SU-DHL-6 (cell line): ENCODE results near the gene CC2D2B.
A peak's percentile ranks its signal among the peaks of the same experiment; 100 is the strongest.

Source experiments
- H2AFZ ChIP-seq: fragments of 200-600 bp; sonication (generic); 2 replicates; pipeline ENCODE4 v1.6.1; 2014; ENCODE audit warnings: low read depth, mild to moderate bottlenecking, moderate library complexity, mixed read lengths, antibody characterized with exemption, low read length; ENCODE audit not compliant: severe bottlenecking
- H3F3A ChIP-seq: fragments of 200-600 bp; shearing (Covaris generic); 2 replicates; pipeline ENCODE4 v1.6.0; 2016; ENCODE audit warnings: antibody characterized with exemption, mild to moderate bottlenecking; ENCODE audit not compliant: insufficient read depth
- H3K27ac ChIP-seq: fragments of 200-600 bp; sonication (generic); 2 replicates; pipeline ENCODE4 v1.5.1; 2016; ENCODE audit warnings: low read depth, mild to moderate bottlenecking, low read length, moderate library complexity, mixed read lengths
- H3K27me3 ChIP-seq: fragments of 200-600 bp; sonication (generic), shearing (Covaris generic); 2 replicates; pipeline ENCODE4 v1.6.0; 2014; ENCODE audit warnings: mild to moderate bottlenecking, low read length
- H3K36me3 ChIP-seq: fragments of 200-600 bp; sonication (generic); 2 replicates; pipeline ENCODE4 v1.6.1; 2014; ENCODE audit warnings: mild to moderate bottlenecking, low read length, mixed read lengths
- H3K4me2 ChIP-seq: fragments of 300-600, 200-600 bp; shearing (Covaris generic), sonication (generic); 2 replicates; pipeline ENCODE4 v1.6.0; 2014; ENCODE audit warnings: low read length, low read depth, mild to moderate bottlenecking; ENCODE audit not compliant: poor library complexity, severe bottlenecking
- H3K4me3 ChIP-seq: fragments of 200-600 bp; sonication (generic); 2 replicates; pipeline ENCODE4 v1.5.1; 2014; ENCODE audit warnings: antibody characterized with exemption, low read length, mild to moderate bottlenecking, mixed read lengths; ENCODE audit not compliant: insufficient read depth, poor library complexity, severe bottlenecking
- H3K79me2 ChIP-seq: fragments of 200-600 bp; sonication (generic); 2 replicates; pipeline ENCODE4 v1.6.1; 2014; ENCODE audit warnings: mild to moderate bottlenecking, low read length, moderate library complexity; ENCODE audit not compliant: insufficient read depth
- H3K9ac ChIP-seq: fragments of 200-600 bp; sonication (generic); 2 replicates; pipeline ENCODE4 v1.7.0; 2014; ENCODE audit warnings: mild to moderate bottlenecking, low read length
- H3K9me2 ChIP-seq: fragments of 200-600 bp; sonication (generic); replicated peaks from 2 replicates; pipeline ENCODE4 v1.6.1; 2014; ENCODE audit warnings: low read length; ENCODE audit not compliant: insufficient read depth
- H3K9me3 ChIP-seq: fragments of 200-600 bp; sonication (generic); 2 replicates; pipeline ENCODE4 v1.6.1; 2014; ENCODE audit warnings: low read length, mixed read lengths; ENCODE audit not compliant: insufficient read depth
- H4K20me1 ChIP-seq: fragments of 200-600 bp; sonication (generic); 2 replicates; pipeline ENCODE4 v1.6.1; 2014; ENCODE audit warnings: low read depth, mild to moderate bottlenecking, antibody characterized with exemption, low read length, moderate library complexity, mixed read lengths
- EZH2phosphoT487 ChIP-seq: fragments of 200-600 bp; sonication (generic), shearing (Covaris generic); conservative IDR thresholded peaks from 2 replicates; pipeline ENCODE4 v1.6.1; 2018; ENCODE audit warnings: mild to moderate bottlenecking, antibody characterized with exemption, low read length, moderate library complexity, mixed read lengths
- TF ChIP-seq, protein P1 (sequence below): fragments of 200-600 bp; sonication (generic); IDR thresholded peaks from one replicate; pipeline ENCODE4 v1.5.1; 2017; ENCODE audit warnings: antibody characterized with exemption, mild to moderate bottlenecking, low read length, moderate library complexity; ENCODE audit not compliant: insufficient read depth, poor library complexity, severe bottlenecking

Gene CC2D2B, protein sequence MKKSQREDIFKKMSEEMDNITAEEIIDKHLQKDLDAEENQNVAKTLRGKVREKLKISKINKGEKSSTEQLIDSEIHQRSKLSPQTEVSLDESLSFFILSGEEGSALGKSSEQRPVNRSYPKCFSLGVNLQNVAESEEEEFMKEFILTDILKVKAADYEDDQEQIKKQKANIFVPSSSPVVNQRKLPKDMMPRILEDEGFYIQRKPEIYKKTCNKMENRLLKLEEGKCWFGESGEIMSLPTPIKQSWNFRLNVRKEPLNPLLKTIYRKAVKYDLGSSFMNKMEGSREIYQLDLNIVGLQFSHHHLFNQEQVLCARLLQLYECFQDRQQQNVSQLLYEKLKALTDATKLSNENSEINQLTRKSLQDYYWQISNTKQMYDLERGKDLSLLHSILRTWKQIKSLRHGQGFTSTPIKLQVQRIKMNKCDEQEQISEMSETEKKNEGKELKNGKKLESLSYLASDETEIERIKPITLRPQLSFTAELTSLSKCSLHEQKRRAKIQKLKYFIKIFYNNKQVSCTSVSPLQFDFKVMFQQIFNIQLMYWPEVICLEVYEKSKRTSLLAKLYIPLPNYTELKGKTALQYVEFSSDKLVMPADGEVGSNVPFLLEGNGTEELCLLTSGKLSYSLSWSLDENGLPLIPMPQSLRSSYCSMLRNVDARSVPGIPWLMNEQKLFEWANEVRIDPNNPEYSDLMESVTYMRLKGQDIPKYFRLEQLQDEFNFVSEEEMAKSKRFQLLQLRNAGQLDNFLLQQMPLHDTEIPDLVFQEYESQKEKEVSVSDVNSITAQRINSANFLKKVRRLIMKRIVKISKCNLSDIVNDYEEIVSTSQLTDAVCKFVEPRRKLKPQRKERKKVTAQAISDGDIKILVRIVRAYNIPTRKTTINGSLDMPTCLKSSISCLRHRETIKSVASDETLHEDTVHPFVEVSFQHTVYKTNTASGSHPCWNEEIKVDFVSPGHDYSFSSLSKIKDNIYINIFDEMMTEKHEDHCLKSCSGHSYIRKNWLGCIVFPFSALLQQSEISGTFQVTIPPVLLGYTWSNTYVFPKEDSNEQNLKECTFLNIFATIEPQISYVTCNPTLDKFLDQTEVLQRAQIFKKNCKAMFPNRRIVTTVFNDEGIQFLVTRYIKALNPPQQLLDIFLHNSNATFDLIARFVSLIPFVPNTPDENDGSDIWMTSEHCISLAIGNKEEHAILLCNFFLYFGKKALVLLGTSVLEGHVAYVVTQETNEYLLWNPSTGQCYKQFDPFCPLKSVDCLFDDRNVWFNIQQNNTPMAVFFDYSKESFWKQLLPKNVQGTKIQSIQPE (N-terminal part only)

DNA sequence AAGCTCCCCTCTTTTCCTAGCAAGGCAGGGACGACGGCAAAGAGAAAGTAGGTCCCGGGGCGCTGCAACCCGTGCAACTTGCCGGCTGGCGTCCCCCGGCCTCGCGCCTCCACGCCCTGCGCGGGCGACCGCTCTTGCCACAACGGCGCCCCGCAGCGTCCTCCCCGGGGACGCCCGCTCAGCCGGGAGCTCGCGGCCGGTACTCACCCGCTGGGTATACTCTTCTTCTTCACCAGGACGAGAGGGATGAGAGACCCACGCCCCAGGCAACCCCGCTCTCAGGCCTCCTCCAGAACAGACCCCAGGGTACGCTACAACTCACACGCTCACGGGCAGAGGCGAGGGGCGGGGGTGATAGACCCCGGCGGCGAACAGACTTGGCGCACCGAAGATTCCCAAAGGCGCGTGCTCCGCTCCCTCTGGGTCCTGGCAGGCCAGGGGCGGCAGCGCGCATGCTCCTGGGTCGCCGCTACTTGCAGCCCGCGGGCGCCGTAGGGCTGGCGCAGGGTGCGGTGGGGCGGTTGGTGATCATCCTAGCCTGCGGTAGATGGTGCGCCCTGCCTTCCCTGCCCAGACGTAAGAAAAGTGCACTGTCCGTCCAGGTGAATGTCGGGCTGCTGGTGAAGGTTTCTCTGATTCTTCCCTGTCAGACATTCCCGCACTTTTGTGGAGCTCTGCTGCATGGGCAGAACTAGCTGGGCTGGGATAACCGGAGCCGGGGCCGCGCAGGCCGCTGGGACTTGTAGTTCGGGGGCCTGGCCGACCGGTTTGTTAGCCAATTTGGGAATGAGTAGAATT is at the start of gene CC2D2B:
Gene CC2D2B, plus strand, starts transcription at position 520 of the 798 bp plus-strand sequence. CDS start 3,349 bp downstream, outside the sequence.
- H3K79me2 ChIP-seq = peaks cover 12% of the 10 kb centered on the region; the same call in 1 of the 2 replicates
- peak within 1 kb of the TSS; percentile 97 for H2AFZ ChIP-seq
- no peaks in the 10 kb centered on the region for H3K9me3 ChIP-seq
- H3K27ac ChIP-seq = peak within 1 kb of the TSS; percentile 34
- H4K20me1 ChIP-seq = no peaks in the 10 kb centered on the region
- 0 out of 2 replicates have a peak, but pooled peaks cover 4% of the 10 kb centered on the region for H3K36me3 ChIP-seq
- H3K9me2 ChIP-seq = no peaks in the 10 kb centered on the region
- no peaks in the 10 kb centered on the region for H3K27me3 ChIP-seq
- TF ChIP-seq, protein P1, sequence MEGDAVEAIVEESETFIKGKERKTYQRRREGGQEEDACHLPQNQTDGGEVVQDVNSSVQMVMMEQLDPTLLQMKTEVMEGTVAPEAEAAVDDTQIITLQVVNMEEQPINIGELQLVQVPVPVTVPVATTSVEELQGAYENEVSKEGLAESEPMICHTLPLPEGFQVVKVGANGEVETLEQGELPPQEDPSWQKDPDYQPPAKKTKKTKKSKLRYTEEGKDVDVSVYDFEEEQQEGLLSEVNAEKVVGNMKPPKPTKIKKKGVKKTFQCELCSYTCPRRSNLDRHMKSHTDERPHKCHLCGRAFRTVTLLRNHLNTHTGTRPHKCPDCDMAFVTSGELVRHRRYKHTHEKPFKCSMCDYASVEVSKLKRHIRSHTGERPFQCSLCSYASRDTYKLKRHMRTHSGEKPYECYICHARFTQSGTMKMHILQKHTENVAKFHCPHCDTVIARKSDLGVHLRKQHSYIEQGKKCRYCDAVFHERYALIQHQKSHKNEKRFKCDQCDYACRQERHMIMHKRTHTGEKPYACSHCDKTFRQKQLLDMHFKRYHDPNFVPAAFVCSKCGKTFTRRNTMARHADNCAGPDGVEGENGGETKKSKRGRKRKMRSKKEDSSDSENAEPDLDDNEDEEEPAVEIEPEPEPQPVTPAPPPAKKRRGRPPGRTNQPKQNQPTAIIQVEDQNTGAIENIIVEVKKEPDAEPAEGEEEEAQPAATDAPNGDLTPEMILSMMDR = peak; percentile 19
- TF ChIP-seq EZH2phosphoT487 = no peak
- H3K9ac ChIP-seq = peak within 1 kb of the TSS; percentile 80
- no peaks in the 10 kb centered on the region for H3F3A ChIP-seq
- H3K4me3 ChIP-seq = peak within 1 kb of the TSS; percentile 86
- H3K4me2 ChIP-seq = peak within 1 kb of the TSS; percentile 76

DNA sequence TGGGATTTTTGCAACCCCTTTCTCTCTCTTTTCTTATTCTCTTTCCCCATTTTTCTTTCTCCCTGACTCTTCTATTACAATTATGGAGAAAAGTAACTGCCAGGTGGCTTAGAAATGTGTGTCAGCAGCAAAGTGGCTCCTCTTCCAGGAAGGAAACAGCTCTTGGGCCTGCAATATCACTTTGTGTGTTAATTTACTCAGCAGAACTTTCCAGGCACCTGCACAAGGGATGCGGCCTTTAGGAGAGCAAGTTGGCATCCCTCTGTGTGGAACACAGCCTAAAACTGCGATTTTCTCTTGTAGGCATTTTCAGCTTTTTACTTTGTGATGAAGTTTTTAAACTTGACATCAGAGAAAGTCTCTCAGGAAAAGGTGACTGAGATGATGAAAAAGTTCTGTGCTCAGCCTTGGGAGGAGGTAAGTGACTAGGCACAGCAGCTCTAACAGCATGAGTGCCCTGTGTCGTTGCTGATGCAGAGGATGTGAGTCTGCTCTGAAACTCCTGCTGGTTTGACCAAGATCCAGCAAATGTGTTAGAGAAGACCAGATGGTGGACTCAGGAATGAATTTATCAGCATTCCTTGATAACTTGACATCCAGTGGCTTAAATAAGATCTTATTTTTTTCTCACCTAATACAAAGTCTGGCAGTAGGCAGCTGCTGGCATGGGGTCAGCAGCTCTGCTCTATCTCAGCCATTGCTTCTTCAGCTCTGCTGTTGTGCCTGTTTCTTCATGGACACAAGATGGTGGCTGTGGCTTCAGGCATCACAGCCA is 47.4 kb upstream of the CC2D2B start:
- no peak for TF ChIP-seq EZH2phosphoT487
- TF ChIP-seq, protein P1 = no peak
- no peak overlapping the region for H3K4me2 ChIP-seq
- no peak overlapping the region for H2AFZ ChIP-seq
- H3K9me2 ChIP-seq = no peaks in the 10 kb centered on the region
- H3K79me2 ChIP-seq = no peaks in the 10 kb centered on the region
- no peaks in the 10 kb centered on the region for H3K36me3 ChIP-seq
- H3K27me3 ChIP-seq = no peaks in the 10 kb centered on the region
- H3K4me3 ChIP-seq = no peak overlapping the region
- no peaks in the 10 kb centered on the region for H3F3A ChIP-seq
- H4K20me1 ChIP-seq = no peaks in the 10 kb centered on the region
- H3K27ac ChIP-seq = no peak overlapping the region
- no peaks in the 10 kb centered on the region for H3K9me3 ChIP-seq
- no peak overlapping the region for H3K9ac ChIP-seq
